NOMO-1 (cell line): ENCODE results near the gene B3GALT6.

Experiments used
- DNase-seq, 2 experiments: peaks; one replicate each; lab custom pipeline; 2025; ENCODE audit not compliant: unreplicated experiment in 2 of 2; lab: John Stamatoyannopoulos, UW

The B3GALT6 gene

GRCh38 chr1:1200876-1201810, 30.9 kb upstream of the B3GALT6 start:
- no peak for DNase-seq

- no peak for DNase-seq
These were observed 29.0 kb upstream of the B3GALT6 start for GRCh38 chr1:1202831-1203560.

- DNase-seq: no peak
These were observed 28.2 kb upstream of the B3GALT6 start for GRCh38 chr1:1203561-1204424.

DNA sequence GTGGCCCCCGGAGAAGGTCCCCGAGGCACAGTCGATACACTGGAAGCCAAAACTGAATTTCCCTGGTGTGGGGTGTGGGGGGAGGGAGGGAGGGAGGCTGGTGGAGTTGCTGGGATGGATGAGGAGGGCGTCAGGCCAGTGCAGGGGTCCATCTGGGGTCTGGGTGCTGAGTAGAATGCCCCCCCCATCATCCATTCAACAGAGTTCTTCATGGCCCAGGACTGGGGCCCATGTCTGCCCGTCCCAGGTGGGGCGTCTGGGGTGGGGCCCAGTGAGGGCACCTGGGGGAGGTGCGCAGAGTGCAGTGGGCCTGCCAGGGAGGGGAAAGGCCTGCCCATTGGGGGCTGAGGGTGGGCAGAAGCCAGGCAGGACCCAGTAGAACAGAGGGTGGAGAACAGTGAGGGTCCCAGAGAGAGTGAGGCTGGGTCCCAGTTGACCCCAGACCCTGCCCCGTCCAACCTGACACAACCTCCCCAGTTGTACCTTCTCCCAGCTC, 27.6 kb upstream of the B3GALT6 start:
- no peak for DNase-seq

- no peak for DNase-seq
These were observed 26.9 kb upstream of the B3GALT6 start for GRCh38 chr1:1204998-1205768.

DNA sequence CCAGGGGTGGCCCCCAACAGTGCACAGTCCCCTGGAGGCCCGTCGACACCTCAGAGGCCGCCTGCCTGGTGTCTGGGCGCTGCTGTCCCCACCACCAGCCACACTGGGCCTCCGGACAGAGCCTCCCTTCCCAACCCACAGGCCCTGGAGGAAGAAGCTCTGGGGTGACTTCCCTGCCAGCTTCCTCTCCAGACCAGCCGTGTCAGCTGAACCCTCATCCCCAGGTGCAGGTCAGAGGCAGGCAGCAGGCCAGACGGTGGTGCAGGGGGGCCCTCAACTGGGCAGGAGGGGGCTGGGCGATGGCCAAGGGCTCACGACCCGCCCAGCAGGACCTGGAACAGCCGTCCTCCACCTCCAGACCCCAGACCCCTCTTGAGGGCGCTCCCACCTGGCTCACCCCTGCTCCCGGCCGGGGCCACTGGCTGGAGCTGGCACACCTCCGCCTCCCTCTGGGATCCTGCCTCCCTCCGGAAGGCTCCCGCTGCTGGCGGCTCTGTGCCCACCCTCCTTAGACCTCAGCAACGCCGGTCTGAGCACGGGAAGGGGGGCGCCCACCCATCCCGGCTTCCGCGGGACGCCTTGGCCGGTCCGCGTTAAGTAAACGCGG, 26.2 kb upstream of the B3GALT6 start:
- DNase-seq: no peak

GRCh38 chr1:1206376-1206965, 25.6 kb upstream of the B3GALT6 start, which contains the start of gene TNFRSF18:
Gene TNFRSF18, minus strand, starts transcription at chr1:1206592. Its CDS starts 21 bp downstream, at chr1:1206571.
- no peak for DNase-seq

DNA sequence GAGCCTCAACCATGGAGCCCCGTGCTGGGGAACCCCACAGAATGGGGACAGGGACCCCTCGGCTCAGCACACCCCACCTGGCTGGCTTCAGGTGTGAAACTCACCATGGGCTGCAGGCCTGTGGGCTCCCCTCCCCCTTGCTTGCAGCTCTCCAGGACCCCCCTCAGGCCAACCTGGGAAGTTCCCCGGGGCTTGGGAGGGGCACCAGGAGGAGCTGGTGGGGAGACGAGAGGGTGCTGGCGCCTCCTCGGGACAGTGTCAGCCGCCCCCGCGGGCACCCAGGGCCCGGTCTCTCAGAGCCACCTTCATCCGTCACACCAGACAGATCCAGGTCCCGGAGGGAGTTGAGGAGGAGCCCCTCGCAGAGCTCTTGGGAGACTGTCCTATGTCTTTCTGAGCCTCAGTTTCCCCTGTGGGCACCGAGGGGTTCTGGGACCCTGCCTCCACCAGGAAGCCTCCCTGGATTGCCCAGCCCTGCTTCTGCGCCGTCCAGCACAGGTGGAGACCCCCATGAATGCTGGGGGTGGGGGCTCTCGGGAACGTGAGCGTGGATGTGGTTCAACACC, 25.0 kb upstream of the B3GALT6 start:
- DNase-seq: no peak

GRCh38 chr1:1207571-1207892, 24.5 kb upstream of the B3GALT6 start:
- DNase-seq: no peak

DNA sequence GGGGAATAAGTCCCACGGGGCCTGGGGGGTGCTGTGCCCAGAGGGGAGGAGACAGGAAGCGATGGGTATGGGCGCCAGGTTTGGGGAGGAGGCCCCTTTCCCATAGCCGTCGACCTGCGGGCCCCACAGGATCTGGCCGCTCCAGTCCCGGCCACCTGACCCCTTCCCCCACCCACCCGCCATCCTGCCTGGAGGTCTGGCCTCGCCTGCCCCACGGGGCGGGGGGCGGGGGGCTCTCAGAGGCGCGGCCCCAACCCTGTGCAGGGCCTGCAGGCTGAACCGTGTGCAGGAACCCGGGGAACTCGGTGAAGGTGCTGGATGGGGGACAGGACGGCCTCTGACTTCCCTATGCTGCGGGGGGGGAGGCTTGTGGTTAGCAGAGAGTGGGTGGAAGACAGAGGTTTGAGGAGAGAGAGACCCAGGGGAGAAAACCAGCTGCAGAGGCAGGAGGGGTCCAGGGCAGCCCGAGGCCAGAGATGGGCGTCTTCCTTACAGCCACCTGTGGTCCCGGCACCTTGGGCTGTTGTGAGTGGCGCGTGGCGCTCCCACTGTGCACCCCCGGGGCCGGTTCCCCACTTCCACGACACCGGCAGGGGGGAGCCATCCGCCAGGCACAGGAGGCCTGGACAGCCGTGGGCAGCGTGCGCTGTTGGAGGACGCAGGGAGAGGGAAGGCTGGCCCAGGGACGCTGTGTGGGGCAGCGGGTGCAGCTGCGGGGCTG, 23.2 kb upstream of the B3GALT6 start:
- DNase-seq: peak in 1 of 2 experiments; percentile 27

GRCh38 chr1:1210726-1211540, 21.1 kb upstream of the B3GALT6 start:
- DNase-seq: no peak

- no peak for DNase-seq
These were observed 20.2 kb upstream of the B3GALT6 start for GRCh38 chr1:1211541-1212441.

DNA sequence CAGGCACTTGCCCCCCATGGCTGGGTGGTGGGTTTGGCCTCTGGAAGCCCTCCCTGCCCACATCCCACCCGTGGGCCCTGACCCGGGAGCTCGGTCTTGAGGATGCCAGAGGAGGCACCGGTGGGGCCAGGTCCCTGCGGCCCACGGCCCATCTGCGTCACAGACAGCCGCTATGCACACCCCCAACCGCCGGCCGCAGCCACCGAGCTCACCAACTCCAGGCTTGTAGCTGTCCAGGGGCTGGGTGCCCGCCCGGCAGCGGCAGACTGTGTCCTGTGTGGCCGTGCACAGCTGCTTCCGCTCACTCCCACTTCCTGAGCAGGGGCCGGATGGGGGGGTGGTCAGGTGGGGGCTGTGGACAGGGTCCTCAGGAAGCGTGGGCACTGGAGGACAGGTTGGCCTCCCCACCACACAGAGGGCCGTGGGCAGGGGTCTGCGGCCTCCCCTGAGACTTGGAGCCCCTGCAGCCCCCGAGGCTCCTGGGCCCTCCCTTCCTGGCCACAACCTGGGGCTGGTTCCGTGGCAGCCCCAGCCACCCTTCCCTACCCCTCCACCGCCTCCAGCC, 19.2 kb upstream of the B3GALT6 start:
- no peak for DNase-seq

DNA sequence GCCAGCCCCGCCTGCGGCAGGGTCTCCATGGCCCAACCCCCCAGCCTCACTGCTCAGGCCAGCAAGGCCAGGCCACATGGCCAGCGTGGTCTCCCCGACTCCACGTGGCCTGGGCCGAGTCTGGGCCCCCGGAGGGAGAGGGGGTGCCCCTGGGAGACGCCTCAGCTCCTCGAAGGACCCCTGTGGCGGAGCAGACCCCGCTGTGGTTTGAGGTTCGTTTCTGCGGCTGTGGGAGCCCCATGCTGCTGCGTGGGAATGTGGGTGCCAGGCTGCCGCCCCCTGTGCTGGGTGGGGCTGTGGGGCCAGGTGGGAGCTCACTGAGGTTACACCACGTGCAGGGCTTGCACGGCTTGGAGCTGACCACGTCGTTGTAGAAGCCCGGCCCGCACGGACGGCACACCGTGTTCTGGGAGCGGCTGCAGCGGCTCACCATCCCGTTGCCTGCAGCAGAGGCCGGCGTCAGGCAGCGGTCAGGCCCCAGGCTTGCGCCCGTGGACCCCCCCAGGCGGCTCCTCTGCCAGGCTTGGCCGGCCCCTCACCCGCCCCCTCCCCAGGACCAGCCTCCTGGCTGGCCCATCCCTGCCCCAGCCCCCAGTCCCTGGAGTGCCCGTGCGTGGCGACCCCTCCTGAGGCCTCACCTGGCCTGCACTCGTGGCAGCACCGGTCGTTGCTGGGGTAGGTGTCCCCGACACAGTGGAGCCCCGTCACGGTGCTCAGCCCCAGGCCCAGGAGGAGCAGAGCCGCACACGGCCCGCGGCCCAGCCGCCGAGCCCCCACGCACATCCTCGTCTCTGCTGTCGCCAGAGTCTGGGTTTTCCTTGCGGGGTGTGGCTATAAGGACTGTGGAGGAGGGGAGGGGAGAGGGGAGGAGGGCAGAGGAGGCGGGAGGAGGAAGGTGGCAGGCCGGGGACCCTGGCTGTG, 18.4 kb upstream of the B3GALT6 start, which contains the start of gene TNFRSF4:
TNFRSF4 (minus strand) TSS at position 809 of the 921 bp plus-strand sequence; CDS start at position 783, 26 bp downstream.
- DNase-seq: no peak
